Left hindlimb (tissue), 1 donor: ENCODE data around the gene KRT85.
"Not testable (repeated sequence)": the region's sequence is repeated elsewhere in the genome, so short reads cannot be mapped to it uniquely, and the experiment has no call there.

Experiments used
- DNase-seq: peaks from one replicate; pipeline ENCODE4 v3.0.0-alpha.2; 2018

KRT85 gene

GRCh38 chr12:52366738-52367485, at the start of gene KRT85:
Gene KRT85 (minus strand): TSS chr12:52367481. CDS start chr12:52367405, 76 bp downstream.
- DNase-seq: no peak

GRCh38 chr12:52416795-52417194, 49.5 kb upstream of the KRT85 start:
- DNase-seq: no peak

GRCh38 chr12:52415870-52416750, 48.8 kb upstream of the KRT85 start:
- no peak for DNase-seq

GRCh38 chr12:52414936-52415335, 47.7 kb upstream of the KRT85 start:
- DNase-seq: no peak

DNA sequence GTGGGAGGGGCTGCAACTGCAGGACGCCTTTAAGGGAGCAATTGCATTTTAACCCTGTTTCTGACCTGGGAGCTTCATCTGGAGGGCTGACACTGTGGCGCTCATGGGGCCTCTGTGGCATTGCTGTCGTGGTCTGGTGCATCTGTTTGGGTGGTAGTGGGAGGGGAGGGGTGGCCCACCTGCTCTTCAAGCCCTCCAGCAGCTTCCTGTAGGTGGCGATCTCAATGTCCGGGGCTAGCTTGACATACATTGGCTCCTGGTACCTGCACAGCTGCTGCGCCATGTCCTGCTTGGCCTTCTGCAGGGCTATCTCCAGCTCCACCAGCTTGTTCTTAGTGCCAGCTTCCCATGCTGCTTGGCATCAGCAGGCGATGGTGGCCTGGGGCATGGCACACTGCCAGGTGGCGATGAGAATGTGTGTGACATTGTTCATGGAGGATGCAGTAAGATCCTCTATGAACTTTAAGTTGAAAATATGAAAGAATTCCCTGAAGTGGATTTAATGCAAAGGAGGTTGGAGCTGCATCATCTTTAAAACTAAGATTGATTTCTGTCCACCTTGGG, 46.6 kb upstream of the KRT85 start:
- no peak for DNase-seq

GRCh38 chr12:52413202-52413601, 45.9 kb upstream of the KRT85 start:
- no peak for DNase-seq

- no peak for DNase-seq
Observed at GRCh38 chr12:52411815-52412214, 44.5 kb upstream of the KRT85 start.

DNA sequence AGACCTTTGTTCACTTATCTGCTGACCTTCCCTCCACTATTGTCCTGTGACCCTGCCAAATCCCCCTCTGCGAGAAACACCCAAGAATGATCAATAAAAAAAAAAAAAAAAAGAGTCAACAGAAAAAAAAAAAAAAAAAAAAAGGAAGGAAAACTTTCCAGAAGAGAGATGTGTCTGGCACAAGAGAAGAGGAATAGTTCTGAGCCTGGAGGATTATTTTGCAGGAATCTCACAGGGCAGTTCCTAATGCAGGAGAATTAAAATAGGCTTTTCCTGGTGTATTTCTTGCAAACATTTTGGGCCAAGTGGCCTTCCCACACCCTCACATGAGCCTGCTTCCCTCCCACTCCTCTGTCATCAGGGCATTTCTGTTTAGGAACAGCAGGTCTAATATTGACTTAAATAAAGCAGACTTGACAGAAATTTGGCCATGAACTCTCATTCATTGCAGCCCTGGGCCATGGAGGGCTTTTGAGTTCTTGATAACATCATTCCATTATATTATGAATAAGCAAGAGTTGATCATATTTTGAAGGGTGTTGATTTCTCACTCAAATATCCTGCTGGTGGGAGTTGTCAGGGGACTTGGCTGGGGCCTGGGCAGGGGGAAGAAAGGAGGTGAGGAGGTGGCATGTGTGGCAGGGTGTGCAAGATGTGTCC, 43.4 kb upstream of the KRT85 start:
- not testable (repeated sequence) for DNase-seq

DNA sequence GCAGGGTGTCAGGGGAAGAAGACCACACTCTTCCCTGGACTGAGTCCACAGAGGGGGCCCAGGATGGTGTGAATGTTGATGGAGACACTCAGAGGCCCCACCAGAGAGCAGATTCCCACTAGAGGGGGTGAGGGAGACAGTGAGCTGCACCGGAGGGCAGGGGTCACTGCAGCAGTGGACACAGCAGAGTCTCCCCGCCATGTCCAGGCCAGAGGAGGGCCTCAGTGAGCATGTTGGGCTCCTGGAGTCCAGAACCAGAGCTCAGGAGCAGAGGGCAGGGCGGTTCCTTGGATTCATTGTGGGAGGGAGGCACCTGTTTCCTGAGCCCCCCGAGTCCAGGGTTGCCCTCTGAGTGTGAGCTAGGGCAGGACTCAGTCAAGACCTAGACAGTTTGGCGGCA, 40.6 kb upstream of the KRT85 start:
- DNase-seq: no peak

DNA sequence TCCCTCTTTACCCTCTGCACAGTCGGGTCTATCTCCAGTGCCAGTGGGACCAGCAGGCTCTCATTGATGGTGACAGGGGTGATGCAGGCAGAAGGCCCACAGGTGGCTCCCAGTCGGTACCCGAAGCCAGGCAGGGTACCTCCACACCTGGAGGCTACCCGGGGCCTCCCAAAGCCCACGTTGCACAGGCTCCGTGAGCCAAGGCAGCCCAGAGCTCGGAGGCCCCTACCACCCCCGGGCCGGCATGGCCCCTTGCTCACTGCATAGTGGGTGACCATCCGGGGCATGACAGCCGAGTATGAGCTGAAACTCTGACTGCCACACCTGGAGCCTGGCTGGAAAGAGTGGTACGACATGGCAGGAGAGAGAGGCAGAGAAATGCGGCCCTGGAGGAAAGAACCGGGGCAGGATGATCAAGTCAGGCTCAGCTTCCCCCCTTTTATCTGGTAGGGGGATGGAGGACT, 38.7 kb upstream of the KRT85 start, which contains the start of gene KRT82:
KRT82 (minus strand) TSS at position 414 of the 464 bp plus-strand sequence; CDS start at position 356, 58 bp downstream.
- DNase-seq: no peak

GRCh38 chr12:52404951-52405350, 37.7 kb upstream of the KRT85 start:
- no peak for DNase-seq

- no peak for DNase-seq
Observed at GRCh38 chr12:52403561-52403960, 36.3 kb upstream of the KRT85 start.

DNA sequence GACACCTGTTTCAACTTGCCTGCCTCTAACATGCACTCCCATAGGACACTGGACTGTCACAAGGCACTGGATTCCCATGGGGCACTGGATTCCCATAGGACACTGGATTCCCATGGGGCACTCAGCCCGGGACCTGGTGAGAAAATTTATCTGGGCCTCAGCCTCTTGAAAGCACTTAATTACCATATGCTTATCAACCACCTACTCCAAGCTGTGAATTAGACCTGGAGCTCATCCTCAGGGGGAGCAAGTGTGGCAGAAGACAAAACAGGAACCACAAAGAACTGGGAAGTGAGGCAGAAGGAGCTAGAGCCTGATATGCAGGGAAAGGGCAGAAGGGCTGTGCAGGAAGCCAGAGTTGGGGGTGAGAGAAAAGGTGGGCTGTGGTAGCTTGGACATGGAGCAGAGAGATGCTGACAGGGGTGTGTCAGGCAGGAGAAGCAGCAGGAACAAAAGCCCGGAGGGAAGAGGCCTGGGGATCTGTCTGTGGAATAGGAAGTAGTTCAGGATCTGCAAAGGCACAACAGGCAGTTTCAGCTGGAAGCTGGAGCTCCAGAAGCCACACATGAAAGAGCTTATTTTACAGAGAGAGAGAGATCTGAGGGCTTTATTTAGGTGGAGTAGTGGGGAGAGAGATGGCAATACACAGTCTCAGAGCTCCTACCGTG, 35.7 kb upstream of the KRT85 start:
- no peak for DNase-seq

GRCh38 chr12:52402377-52402776, 35.1 kb upstream of the KRT85 start:
- no peak for DNase-seq

DNA sequence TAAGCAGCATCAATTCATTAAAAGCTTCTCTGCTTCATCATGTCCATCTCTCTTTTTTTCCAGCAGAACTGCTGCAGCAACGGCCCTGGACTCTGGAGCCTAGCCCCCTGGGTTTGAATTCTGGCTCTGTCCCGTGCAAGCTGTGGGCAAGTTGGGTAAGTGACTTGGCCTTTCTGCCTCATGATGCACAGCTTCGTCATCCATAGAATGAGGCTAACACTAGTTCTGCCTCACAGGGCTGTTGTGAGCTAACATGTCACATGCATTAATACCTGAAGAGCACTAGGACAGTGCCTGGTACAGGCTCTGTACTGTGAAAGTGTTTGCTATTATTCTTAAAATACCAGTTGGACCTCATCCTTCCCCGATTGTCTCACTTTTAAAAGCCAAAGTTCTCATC, 34.6 kb upstream of the KRT85 start:
- DNase-seq: no peak

- no peak for DNase-seq
Observed at GRCh38 chr12:52401526-52401925, 34.2 kb upstream of the KRT85 start.

DNA sequence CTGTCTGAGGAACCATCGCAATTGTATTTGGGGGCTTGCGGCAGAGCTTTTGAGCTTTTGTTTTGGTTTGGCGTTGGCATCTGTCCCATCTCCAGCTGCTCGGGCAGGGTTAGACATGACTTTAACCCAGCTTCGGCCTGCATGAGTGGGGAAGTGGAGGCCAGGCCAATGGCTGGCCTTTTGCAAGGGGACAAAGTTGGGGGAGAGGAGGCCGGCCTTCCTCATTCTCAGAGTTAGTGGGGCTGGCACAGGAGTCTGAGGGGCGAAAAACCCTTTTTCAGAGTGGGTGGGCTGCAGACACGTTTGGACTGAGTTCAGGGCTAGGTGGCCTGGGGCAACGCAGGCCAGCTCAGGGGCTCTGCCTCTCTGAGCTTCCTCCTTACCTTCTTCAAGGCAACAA, 33.6 kb upstream of the KRT85 start:
- DNase-seq: no peak

DNA sequence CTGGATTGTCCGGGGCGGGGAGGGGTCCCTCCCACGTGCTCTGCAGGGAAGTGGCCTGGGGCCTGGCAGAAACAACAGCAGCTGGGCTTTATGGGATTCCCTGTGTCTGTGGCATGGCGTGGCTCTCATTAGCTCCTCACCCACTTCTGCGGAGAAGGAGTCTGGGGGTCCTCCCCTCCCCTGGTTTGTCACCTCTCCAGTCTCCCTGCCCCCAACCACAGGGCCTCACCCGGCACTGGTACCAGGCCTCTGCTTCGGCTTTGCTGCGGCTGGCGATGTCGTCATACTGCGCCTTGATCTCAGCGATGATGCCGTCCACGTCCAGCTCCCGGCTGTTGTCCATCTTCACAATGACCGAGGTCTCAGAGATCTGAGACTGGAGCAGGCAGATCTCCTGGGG, 32.5 kb upstream of the KRT85 start:
- no peak for DNase-seq

- DNase-seq: no peak
Observed at GRCh38 chr12:52398176-52398575, 30.9 kb upstream of the KRT85 start.

DNA sequence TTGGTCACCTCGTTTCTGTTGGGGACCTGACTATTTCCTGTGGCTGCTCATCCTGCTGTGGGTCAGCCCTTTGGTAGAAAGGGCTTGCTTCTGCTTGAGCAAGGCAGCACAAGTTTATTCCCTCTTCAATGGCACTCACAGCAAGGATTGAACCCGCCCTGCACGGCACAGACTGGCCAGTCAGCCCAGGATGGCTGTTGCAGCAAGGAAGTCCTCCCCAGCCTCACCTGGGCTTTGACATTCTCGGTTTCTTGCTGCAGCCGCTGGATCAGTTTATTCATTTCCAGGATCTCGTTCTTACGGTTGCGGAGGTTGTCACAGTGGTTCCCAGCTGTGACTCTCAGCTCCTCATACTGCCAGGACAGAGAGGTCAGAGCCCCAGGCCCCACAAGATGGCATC, 29.4 kb upstream of the KRT85 start:
- DNase-seq: no peak

DNA sequence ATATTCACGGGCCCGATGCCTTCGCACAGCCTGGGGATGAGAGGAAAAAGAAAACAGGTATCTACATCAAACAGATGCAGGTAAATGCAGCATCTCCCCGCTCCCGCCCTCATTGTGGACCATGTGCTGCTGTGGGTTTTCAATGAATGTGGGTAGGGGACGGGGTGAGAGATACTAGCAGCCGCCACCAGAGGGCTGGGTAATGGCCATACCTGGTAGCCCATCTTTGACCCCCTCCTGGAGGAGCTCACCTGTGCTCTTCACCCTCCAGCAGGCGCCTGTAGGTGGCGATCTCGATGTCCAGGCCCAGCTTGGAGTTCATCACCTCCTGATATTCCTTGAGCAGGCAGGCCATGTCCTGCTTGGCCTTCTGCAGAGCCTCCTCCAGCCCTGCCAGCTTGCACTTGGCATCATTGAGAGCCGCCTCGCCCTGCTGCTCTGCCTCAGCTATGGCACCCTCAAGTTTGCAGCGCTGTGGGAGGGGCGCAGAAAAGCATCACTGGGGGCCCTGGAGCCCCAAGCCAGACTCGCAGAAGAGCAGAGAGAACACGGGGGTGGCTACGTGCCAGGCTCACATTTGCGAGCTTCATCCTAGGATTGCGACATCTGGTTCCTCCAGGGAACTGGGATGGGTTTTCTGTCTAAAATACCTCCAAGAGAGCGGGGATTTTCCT, 28.6 kb upstream of the KRT85 start:
- DNase-seq: no peak
